ENCODE data around the gene MECP2.
"Not testable (repeated sequence)": the region's sequence is repeated elsewhere in the genome, so short reads cannot be mapped to it uniquely, and the experiment has no call there.

MECP2 gene

GRCh38 chrX:153983321-153983801 is 114.2 kb downstream of the MECP2 start:
- DNase-seq: peak; percentile 44
- Mint-ChIP-seq H3K27me3 (no peaks in the 10 kb centered on the region), H3K36me3 (peaks cover 0 to 9% of the 10 kb centered on the region in 2 donors), H3K4me3 (peak overlapping the region in 1 of 2 donors; percentile 46), H3K4me1 (peaks cover 27 to 54% of the 10 kb centered on the region in 2 donors), H3K27ac (peak overlapping the region; percentile 96), H3K9me3 (no peaks in the 10 kb centered on the region)
- peak; percentile 53 to 60 for ATAC-seq (replicated peaks)

GRCh38 chrX:153981771-153982533 is 115.6 kb downstream of the MECP2 start:
- H3K4me3 Mint-ChIP-seq: peak overlapping the region; percentile 47 to 66
- peak; percentile 39 for DNase-seq
- peak overlapping the region; percentile 73 for H3K27ac Mint-ChIP-seq
- peaks cover 0 to 9% of the 10 kb centered on the region in 2 donors for H3K36me3 Mint-ChIP-seq
- no peaks in the 10 kb centered on the region for H3K27me3 Mint-ChIP-seq
- H3K9me3 Mint-ChIP-seq: no peaks in the 10 kb centered on the region
- peaks cover 27 to 54% of the 10 kb centered on the region in 2 donors for H3K4me1 Mint-ChIP-seq
- peak; percentile 5 to 11 for ATAC-seq (replicated peaks)

GRCh38 chrX:153981231-153981630 is 116.3 kb downstream of the MECP2 start:
- H3K4me3 Mint-ChIP-seq: peak overlapping the region; percentile 47 to 66
- peaks cover 27 to 54% of the 10 kb centered on the region in 2 donors for H3K4me1 Mint-ChIP-seq
- H3K36me3 Mint-ChIP-seq: peaks cover 0 to 9% of the 10 kb centered on the region in 2 donors
- ATAC-seq (replicated peaks): no peak
- H3K9me3 Mint-ChIP-seq: no peaks in the 10 kb centered on the region
- H3K27ac Mint-ChIP-seq: peak overlapping the region; percentile 73
- no peaks in the 10 kb centered on the region for H3K27me3 Mint-ChIP-seq
- no peak for DNase-seq

GRCh38 chrX:153980394-153980793 is 117.1 kb downstream of the MECP2 start:
- peak; percentile 35 to 38 for ATAC-seq (replicated peaks)
- not testable (repeated sequence) for H3K36me3 Mint-ChIP-seq, DNase-seq, H3K27me3 Mint-ChIP-seq, H3K9me3 Mint-ChIP-seq
- Mint-ChIP-seq H3K4me3 (peak overlapping the region; percentile 25 to 73), H3K4me1 (peaks cover 30 to 49% of the 10 kb centered on the region in 2 donors), H3K27ac (peak overlapping the region; percentile 95)

GRCh38 chrX:153974726-153975286 is 122.7 kb downstream of the MECP2 start:
- H3K27me3 Mint-ChIP-seq: no peaks in the 10 kb centered on the region
- H3K9me3 Mint-ChIP-seq: no peaks in the 10 kb centered on the region
- no peak for DNase-seq
- peak overlapping the region in 1 of 2 donors; percentile 46 for H3K4me3 Mint-ChIP-seq
- peak overlapping the region; percentile 96 for H3K27ac Mint-ChIP-seq
- peaks cover 16 to 17% of the 10 kb centered on the region in 2 donors for H3K4me1 Mint-ChIP-seq
- ATAC-seq (replicated peaks): no peak
- peaks cover 10 to 18% of the 10 kb centered on the region in 2 donors for H3K36me3 Mint-ChIP-seq

- ATAC-seq (replicated peaks) (no peak), DNase-seq (no peak)
- H3K27me3 Mint-ChIP-seq: no peaks in the 10 kb centered on the region
- no peaks in the 10 kb centered on the region for H3K9me3 Mint-ChIP-seq
- peak overlapping the region; percentile 96 for H3K27ac Mint-ChIP-seq
- peaks cover 15 to 25% of the 10 kb centered on the region in 2 donors for H3K36me3 Mint-ChIP-seq
- peak overlapping the region; percentile 46 to 86 for H3K4me3 Mint-ChIP-seq
- peaks cover 20 to 23% of the 10 kb centered on the region in 2 donors for H3K4me1 Mint-ChIP-seq
These were observed 123.4 kb downstream of the MECP2 start for GRCh38 chrX:153974003-153974725.

GRCh38 chrX:153973127-153974002 is 124.2 kb downstream of the MECP2 start:
- Mint-ChIP-seq H3K4me3 (peak overlapping the region; percentile 84 to 86), H3K36me3 (peaks cover 18 to 29% of the 10 kb centered on the region in 2 donors), H3K27ac (peak overlapping the region; percentile 96), H3K4me1 (peaks cover 22 to 28% of the 10 kb centered on the region in 2 donors), H3K27me3 (no peaks in the 10 kb centered on the region), H3K9me3 (no peaks in the 10 kb centered on the region)
- DNase-seq: no peak
- no peak for ATAC-seq (replicated peaks)

GRCh38 chrX:153972368-153973126 is 125.0 kb downstream of the MECP2 start, which contains the start of gene TMEM187:
TMEM187 (plus strand) TSS chrX:153972754; CDS start chrX:153982063, 9,309 bp downstream.
- H3K27ac Mint-ChIP-seq: peak within 1 kb of the TSS; percentile 100
- no peaks in the 10 kb centered on the region for H3K9me3 Mint-ChIP-seq
- H3K36me3 Mint-ChIP-seq: peaks cover 21 to 37% of the 10 kb centered on the region in 2 donors
- ATAC-seq (replicated peaks) (peak; percentile 53 to 58), DNase-seq (peak; percentile 88)
- no peaks in the 10 kb centered on the region for H3K27me3 Mint-ChIP-seq
- peak within 1 kb of the TSS; percentile 98 to 100 for H3K4me3 Mint-ChIP-seq
- H3K4me1 Mint-ChIP-seq: peaks cover 29 to 36% of the 10 kb centered on the region in 2 donors
